Activated CD8-positive, alpha-beta T cell treated with anti-CD3 and anti-CD28 coated beads for 36 hours (primary cell): ENCODE data around the gene OR9Q1. TPM values are rescaled to one million over a fixed set of nuclear protein-coding genes. Genes with fewer than 3 reads are reported as not detected.

ENCODE experiments used
- ATAC-seq: fragments of 200-7000 bp; cut with Tn5 transposase; one replicate; pipeline ENCODE4 v1.10.0; 2021; ENCODE audit warnings: mild to moderate bottlenecking, moderate library complexity
- CTCF ChIA-PET: fragments of 350-600 bp; sonication (Branson Sonifier 250); formaldehyde crosslinking; loops from one replicate; lab custom pipeline; 2021; ENCODE audit warnings: antibody characterized with exemption; lab: Charles Lee
- POLR2A ChIA-PET: fragments of 350-600 bp; sonication (Branson Sonifier 250); formaldehyde crosslinking; loops from one replicate; lab custom pipeline; 2021; ENCODE audit warnings: antibody characterized with exemption; lab: Charles Lee
- DNase-seq: peaks from one replicate; pipeline ENCODE4 v3.0.0-alpha.2; 2020
- H3K27ac Mint-ChIP-seq: one replicate; pipeline ENCODE4 v1.8.0; 2021; ENCODE audit warnings: mild to moderate bottlenecking, mixed read lengths
- H3K27me3 Mint-ChIP-seq: one replicate; pipeline ENCODE4 v1.8.0; 2021; ENCODE audit warnings: mixed read lengths
- H3K36me3 Mint-ChIP-seq: one replicate; pipeline ENCODE4 v1.8.0; 2021; ENCODE audit warnings: low read depth, mixed read lengths
- H3K4me1 Mint-ChIP-seq: one replicate; pipeline ENCODE4 v1.8.0; 2021; ENCODE audit warnings: low read depth, mixed read lengths
- H3K4me3 Mint-ChIP-seq: one replicate; pipeline ENCODE4 v1.8.0; 2021; ENCODE audit warnings: mild to moderate bottlenecking, moderate library complexity, mixed read lengths
- H3K9me3 Mint-ChIP-seq: one replicate; pipeline ENCODE4 v1.8.0; 2021; ENCODE audit warnings: mixed read lengths
- intact Hi-C: fragments of 100-400 bp; cut with micrococcal nuclease; formaldehyde crosslinking; loops from one replicate; pipeline ENCODE4 v1.10.0; 2022
- total RNA-seq, 2 experiments: library from RNA; stranded (reverse); gene quantifications; one replicate each; pipeline ENCODE4 v1.2.3, GENCODE V29; 2021
- TF ChIP-seq, protein P1 (sequence below): fragments of 200-600 bp; IDR thresholded peaks from one replicate; pipeline ENCODE4 v1.8.0; 2022; ENCODE audit warnings: antibody characterized with exemption, mild to moderate bottlenecking

OR9Q1 gene
- total RNA-seq, 2 experiments from 2014 or later = not detected

DNA sequence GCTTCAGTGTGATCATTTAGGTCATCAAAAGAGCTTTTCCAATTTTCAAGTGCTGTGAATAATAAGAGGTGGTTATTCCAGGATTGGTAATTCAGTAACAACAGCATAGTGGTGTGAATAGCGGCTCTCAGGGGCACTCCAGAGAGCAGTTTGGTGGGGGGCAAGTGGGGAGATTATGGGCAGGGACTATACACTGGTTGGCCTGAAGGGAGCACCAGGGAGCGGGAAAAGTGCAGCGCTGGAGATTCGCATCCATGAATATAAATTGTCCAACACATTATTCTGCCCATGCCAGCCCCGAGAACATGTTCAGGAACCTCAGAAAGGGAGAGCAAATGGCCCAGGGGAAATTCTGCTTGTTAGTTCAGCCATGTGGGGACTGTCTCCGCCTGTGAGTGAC, 45.0 kb downstream of the OR9Q1 start:
- ATAC-seq = no peak
- no peak overlapping the region for H3K4me3 Mint-ChIP-seq
- TF ChIP-seq, protein P1, sequence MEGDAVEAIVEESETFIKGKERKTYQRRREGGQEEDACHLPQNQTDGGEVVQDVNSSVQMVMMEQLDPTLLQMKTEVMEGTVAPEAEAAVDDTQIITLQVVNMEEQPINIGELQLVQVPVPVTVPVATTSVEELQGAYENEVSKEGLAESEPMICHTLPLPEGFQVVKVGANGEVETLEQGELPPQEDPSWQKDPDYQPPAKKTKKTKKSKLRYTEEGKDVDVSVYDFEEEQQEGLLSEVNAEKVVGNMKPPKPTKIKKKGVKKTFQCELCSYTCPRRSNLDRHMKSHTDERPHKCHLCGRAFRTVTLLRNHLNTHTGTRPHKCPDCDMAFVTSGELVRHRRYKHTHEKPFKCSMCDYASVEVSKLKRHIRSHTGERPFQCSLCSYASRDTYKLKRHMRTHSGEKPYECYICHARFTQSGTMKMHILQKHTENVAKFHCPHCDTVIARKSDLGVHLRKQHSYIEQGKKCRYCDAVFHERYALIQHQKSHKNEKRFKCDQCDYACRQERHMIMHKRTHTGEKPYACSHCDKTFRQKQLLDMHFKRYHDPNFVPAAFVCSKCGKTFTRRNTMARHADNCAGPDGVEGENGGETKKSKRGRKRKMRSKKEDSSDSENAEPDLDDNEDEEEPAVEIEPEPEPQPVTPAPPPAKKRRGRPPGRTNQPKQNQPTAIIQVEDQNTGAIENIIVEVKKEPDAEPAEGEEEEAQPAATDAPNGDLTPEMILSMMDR = no peak
- intact Hi-C loops = no loop called here
- H3K4me1 Mint-ChIP-seq = no peaks in the 10 kb centered on the region
- H3K27ac Mint-ChIP-seq = no peak overlapping the region
- CTCF ChIA-PET = no interaction called here
- DNase-seq = no peak
- POLR2A ChIA-PET = no interaction called here
- H3K36me3 Mint-ChIP-seq = no peaks in the 10 kb centered on the region
- H3K9me3 Mint-ChIP-seq = no peaks in the 10 kb centered on the region
- H3K27me3 Mint-ChIP-seq = no peaks in the 10 kb centered on the region

DNA sequence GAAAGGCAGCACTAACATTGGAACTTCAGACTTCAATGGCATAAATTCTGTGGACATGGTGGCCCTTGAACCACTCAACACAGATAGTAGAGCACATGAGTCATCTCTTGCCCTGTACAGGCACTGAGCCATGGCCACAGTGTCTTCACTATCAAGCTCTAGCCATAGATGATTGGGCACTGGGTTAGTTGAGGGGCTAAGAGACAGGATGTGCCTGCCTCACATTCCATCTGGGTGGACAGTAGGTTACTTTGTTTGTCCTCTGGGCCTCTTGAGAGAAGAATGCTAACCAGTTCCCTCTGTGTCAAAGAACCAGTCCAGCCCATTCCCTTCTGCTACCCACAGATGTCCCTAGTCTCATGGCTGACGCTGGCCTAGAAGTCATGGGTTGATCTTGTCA, 46.9 kb downstream of the OR9Q1 start:
- Mint-ChIP-seq H3K4me3 (no peak overlapping the region), H3K27ac (no peak overlapping the region), H3K36me3 (no peaks in the 10 kb centered on the region), H3K27me3 (peaks cover 5% of the 10 kb centered on the region), H3K4me1 (no peaks in the 10 kb centered on the region), H3K9me3 (peaks cover 3% of the 10 kb centered on the region)
- DNase-seq = no peak
- ChIA-PET CTCF (no interaction called here), POLR2A (no interaction called here)
- ATAC-seq = no peak
- intact Hi-C loops = no loop called here
- TF ChIP-seq, protein P1 = no peak

DNA sequence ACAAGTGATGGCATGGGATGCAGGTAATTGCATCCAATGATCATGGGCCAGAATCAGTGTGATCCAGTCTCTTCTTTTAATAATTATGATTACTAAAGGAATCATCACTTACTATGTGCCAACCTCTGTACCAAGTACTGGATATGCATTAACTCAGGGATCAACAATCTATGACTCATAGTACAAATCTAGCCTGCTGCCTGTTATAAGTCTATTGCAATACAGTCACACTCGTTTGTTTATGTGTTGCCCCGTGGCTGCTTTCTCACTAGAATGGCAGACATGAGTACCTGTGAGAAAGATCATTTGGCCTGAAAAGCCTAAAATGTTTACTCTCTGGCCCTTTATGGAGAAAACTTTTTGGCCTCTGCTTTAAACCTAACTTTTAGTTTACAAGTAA, 52.1 kb downstream of the OR9Q1 start:
- ATAC-seq = no peak
- POLR2A ChIA-PET = no interaction called here

DNA sequence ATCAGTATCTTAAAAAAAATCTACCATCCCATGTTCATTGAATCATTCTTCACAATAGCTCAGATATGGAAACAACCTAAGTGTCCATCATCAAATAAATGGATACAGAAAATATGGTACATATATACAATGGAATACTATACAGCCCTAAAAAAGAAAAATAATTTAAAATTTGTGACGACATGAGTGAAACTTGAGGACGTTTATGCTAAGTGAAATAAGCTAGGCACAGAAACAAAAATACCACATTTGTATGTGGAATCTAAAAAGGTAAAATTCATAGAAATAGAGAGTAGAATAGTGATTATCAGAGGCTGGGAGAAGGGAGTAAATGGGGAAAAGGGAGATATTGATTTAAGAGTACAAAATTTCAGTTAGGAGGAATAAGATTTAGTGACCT, 62.8 kb downstream of the OR9Q1 start:
- no peak for DNase-seq
- H3K9me3 Mint-ChIP-seq = peaks cover 4% of the 10 kb centered on the region
- no peaks in the 10 kb centered on the region for H3K4me1 Mint-ChIP-seq
- TF ChIP-seq, protein P1 = no peak
- H3K36me3 Mint-ChIP-seq = no peaks in the 10 kb centered on the region
- no peak overlapping the region for H3K27ac Mint-ChIP-seq
- intact Hi-C loops = no loop called here
- no peak overlapping the region for H3K4me3 Mint-ChIP-seq
- peaks cover 5% of the 10 kb centered on the region for H3K27me3 Mint-ChIP-seq
- POLR2A ChIA-PET = no interaction called here
- CTCF ChIA-PET = no interaction called here
- no peak for ATAC-seq

More for the DNA sequence above, 52.1 kb downstream of the OR9Q1 start:
- H3K9me3 Mint-ChIP-seq = peaks cover 3% of the 10 kb centered on the region
- CTCF ChIA-PET = no interaction called here
- TF ChIP-seq, protein P1 = no peak
- H3K4me3 Mint-ChIP-seq = no peak overlapping the region
- H3K27ac Mint-ChIP-seq = no peak overlapping the region
- no peaks in the 10 kb centered on the region for H3K36me3 Mint-ChIP-seq
- H3K27me3 Mint-ChIP-seq = peaks cover 5% of the 10 kb centered on the region
- H3K4me1 Mint-ChIP-seq = no peaks in the 10 kb centered on the region
- DNase-seq = no peak
- intact Hi-C loops = no loop called here

DNA sequence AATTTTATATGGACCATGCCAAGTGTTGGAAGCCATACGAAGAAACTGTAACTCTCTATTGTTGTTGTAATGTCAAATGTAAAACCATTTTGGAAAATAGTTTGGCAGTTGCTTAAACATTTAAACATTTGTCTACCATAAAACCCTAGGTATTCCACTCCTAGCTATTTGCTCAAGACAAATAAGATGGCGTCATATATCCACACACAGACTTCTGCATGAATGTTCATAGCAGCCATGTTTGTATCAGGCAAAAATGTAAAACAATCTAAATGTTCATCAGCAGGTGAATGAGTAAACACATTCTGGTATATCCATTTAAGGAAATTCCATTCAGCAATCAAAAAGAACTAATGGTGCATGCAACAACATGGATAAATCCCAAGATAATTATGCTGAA, 73.8 kb downstream of the OR9Q1 start:
- ChIA-PET POLR2A (no interaction called here), CTCF (no interaction called here)
- intact Hi-C loops = no loop called here
- TF ChIP-seq, protein P1 = no peak
- peaks cover 3% of the 10 kb centered on the region for H3K36me3 Mint-ChIP-seq
- no peak for DNase-seq
- no peaks in the 10 kb centered on the region for H3K4me1 Mint-ChIP-seq
- peaks cover 9% of the 10 kb centered on the region for H3K9me3 Mint-ChIP-seq
- H3K27me3 Mint-ChIP-seq = peaks cover 7% of the 10 kb centered on the region
- no peak for ATAC-seq
- H3K27ac Mint-ChIP-seq = no peak overlapping the region
- H3K4me3 Mint-ChIP-seq = no peak overlapping the region
